GM04503 (cell line): Measurements from ENCODE around the gene EPHX1.
A peak's percentile ranks its signal among the peaks of the same experiment; 100 is the strongest.
"Not testable (repeated sequence)": the region's sequence is repeated elsewhere in the genome, so short reads cannot be mapped to it uniquely, and the experiment has no call there.

Experiments used
- DNase-seq: peaks from one replicate; pipeline ENCODE4 v3.0.0-alpha.2; 2012; ENCODE audit warnings: low read depth

Gene EPHX1

GRCh38 chr1:225881081-225881958 lies 71.4 kb downstream of the EPHX1 start:
- peak; percentile 10 for DNase-seq

- DNase-seq = peak; percentile 26
These were observed 72.2 kb downstream of the EPHX1 start, which contains the start of gene TMEM63A for GRCh38 chr1:225881959-225882693. Gene TMEM63A, minus strand, starts transcription at chr1:225882380. Its CDS starts 4,800 bp downstream, at chr1:225877580.

GRCh38 chr1:225882694-225883615 lies 73.0 kb downstream of the EPHX1 start:
- peak; percentile 11 for DNase-seq

DNA sequence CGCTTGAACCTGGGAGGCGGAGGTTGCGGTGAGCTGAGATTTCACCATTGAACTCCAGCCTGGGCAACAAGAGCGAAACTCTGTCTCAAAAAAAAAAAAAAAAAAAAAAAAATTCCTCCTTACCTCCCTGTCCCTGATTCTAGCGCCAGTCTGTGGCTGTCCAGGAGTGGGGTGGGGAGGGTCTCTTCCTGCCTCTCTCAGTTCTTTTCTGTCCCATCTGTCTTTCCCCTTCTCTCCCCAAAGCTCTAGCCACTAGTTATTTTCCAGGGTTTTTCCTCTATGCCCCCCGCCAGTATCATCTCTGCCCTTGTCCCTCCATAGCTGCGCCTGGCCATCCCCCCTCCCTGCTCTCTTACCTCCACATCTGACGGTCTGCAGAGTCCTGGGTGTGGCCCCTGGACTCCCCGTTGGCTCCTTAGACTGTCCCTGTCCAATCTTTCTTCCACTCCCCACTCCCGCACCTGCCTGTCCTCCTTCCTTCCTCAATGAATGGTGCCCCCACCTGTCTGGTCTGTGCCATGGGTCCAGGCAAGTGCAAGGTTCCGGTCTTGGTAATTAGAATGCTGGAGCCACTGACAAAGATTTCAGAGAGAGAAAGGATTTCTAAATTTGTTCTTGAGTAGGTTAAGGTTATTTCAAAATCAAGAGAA lies 73.8 kb downstream of the EPHX1 start:
- DNase-seq = no peak

- DNase-seq = no peak
These were observed 75.4 kb downstream of the EPHX1 start for GRCh38 chr1:225885336-225885735.

- no peak for DNase-seq
These were observed 76.5 kb downstream of the EPHX1 start for GRCh38 chr1:225886159-225887029.

GRCh38 chr1:225887030-225887314 lies 77.0 kb downstream of the EPHX1 start:
- DNase-seq = no peak

DNA sequence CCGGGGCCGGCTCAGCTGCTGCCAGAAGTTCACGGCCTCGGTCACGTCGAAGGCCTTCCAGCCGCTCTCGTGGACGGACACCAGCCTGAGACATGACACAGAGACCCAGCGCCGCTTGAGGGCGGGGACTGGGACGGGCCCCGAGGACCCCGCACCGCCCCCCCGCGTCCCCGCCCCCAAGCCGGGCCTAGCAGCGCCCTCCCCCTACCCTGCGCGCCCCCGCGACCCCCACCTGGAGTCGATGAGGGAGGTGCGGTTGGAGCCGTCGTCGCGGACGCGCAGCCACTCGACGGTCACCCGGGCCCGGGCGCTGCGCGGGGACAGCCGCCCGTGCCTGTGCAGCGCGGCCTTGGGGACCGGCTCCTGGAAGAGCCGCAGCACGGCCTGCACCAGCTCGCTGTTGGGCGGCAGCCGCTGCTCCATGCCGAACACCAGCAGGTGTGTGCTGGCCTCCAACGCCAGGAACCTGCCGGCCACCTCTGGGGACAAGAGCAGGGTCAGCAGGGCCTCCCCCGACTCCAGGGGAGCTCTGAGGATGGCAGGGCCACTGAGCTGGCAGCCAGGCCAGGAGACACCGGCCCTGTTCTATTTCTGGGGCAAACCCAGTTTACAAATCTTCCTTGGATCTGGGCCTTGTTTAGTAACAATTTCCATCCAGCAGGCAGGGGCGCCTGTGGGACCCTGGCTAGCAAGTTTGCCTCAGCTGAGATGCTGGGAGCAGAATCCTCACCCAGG lies 77.8 kb downstream of the EPHX1 start:
- not testable (repeated sequence) for DNase-seq

DNA sequence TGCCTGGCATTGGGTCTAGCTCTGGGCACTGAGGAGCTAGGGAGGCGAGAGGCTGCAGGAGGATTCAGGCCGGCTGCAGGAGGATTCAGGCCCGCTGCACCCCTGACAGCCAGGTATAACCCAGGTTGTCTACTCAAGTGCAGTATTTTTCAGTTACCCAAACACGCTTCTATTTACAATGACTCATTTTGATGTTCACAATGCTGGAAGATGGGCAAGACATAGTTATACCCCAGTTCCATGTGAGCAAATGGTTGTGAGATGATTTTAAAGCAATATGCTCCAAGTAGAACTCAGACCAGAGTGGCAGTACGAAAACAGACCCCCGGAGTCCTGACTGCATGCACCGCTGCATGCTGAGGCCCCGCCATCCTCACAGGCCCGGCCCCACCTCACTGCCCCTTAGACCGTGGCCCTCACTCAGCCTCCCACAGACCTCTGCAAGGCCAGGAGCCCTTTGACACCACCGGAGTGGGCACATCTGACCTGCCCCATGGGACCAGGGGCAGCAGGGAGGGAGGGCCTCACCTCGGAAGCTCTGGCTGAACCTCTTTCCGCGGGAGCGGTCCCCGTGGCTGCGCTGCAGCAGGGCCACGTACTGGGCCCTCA lies 78.5 kb downstream of the EPHX1 start:
- DNase-seq = no peak

GRCh38 chr1:225888898-225889601 lies 79.1 kb downstream of the EPHX1 start, which contains the start of gene LEFTY1:
Gene LEFTY1, minus strand, starts transcription at chr1:225889146. Its CDS starts 80 bp downstream, at chr1:225889066.
- DNase-seq = no peak

DNA sequence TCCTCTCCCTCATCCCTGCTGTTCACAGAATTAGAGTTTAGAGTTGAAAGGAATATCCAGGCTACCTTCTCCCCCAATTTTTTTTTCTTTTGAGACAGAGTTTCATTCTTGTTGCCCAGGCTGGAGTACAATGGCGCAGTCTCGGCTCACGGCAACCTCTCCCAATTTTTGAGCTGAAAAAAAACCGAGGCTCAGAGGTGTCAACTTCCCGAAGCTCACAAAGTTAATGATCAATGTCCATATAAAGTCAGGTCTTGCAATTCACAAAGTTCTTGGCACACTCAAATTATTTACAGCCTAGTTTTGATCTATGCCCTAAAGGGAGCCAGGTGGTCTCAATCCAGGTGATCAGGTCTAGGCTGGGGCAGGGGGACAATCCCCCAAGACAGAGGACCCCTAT lies 79.8 kb downstream of the EPHX1 start:
- no peak for DNase-seq

- no peak for DNase-seq
These were observed 80.7 kb downstream of the EPHX1 start for GRCh38 chr1:225890346-225891228.

DNA sequence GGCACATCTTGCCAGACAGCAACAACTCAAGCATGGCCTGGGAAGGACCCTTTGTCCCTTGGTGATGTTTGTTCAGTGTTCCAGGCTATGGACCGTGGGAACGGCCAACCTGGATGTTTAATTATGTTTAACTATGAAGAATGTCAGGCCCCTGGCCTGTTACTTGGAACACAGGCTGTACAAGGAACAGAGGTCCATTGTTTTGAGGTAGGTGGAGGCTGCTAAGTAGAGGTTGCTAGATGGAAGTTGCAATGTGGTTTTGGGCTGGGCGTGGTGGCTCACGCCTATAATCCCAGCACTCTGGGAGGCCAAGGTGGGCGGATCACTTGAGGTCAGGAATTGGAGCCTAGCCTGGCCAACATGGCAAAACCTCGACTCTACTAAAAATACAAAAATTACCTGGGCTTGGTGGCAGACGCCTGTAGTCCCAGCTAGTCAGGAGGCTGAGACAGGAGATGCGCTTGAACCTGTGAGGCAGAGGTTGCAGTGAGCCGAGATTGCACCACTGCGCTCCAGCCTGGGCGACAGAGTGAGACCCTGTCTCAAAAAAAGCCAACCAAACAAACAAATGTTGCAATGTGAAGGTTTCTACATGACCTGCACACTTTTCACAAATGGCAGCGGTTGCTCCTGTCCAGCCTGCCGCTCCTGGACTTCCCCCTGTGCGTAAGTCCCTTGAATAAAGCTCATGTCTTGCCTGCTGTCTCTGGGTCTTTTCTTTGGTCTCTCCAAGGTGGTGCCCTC lies 81.5 kb downstream of the EPHX1 start:
- no peak for DNase-seq

DNA sequence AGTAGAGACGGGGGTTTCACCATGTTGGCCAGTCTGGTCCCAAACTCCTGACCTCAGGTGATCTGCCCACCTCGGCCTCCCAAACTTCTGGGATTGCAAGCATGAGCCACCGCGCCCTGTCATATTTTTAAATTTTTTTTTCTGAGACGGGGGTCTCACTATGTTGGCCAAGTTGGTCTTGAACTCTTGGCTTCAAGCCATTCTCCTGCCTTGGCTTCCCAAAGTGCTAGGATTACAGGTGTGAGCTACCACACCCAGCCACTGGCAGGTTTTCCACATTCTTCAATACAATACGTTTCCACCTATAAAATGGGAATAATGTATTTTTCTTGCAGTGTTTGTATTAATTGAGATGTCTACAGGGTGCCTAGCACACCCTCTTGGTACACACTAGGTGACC lies 82.4 kb downstream of the EPHX1 start:
- DNase-seq = no peak
